Panc1 (cell line): ENCODE results near the gene PRXL2C. TPM values are rescaled to one million over a fixed set of nuclear protein-coding genes. Genes with fewer than 3 reads are reported as not detected.

Experiments
- ATAC-seq: fragments of 200-7000 bp; cut with Tn5 transposase; 2 replicates; pipeline ENCODE4 v1.9.1; 2020; ENCODE audit warnings: mild to moderate bottlenecking, moderate library complexity
- BruUV-seq: library from RNA; stranded (reverse); fragments of 400-500 nt; replicated peaks from 2 replicates; lab custom pipeline; 2021; lab: Mats Ljungman, UMichigan
- CTCF ChIA-PET: fragments of 300-600 bp; sonication (Branson Sonifier 250); formaldehyde crosslinking; loops from one replicate; lab custom pipeline; 2022; ENCODE audit warnings: antibody characterized with exemption; lab: Charles Lee
- POLR2A ChIA-PET: fragments of 300-600 bp; sonication (Branson Sonifier 250); formaldehyde crosslinking; loops from one replicate; lab custom pipeline; 2022; ENCODE audit warnings: antibody characterized with exemption; lab: Charles Lee
- DNase-seq: peaks from one replicate; pipeline ENCODE4 v3.0.0-alpha.2; 2010; ENCODE audit warnings: low read depth, low spot score
- H3K27ac ChIP-seq: 2 replicates; pipeline ENCODE4 v1.5.1; 2011; ENCODE audit warnings: mild to moderate bottlenecking, low read length, inconsistent platforms
- H3K27me3 ChIP-seq: fragments of 200-500 bp; sonication (Bioruptor generic); 2 replicates; pipeline ENCODE4 v1.6.0; 2014; ENCODE audit warnings: low read length, inconsistent platforms; ENCODE audit not compliant: control insufficient read depth, insufficient read depth
- H3K36me3 ChIP-seq: fragments of 200-500 bp; sonication (Bioruptor generic); 2 replicates; pipeline ENCODE4 v1.5.1; 2014; ENCODE audit warnings: inconsistent platforms, mild to moderate bottlenecking, low read length, moderate library complexity; ENCODE audit not compliant: control insufficient read depth, insufficient read depth
- H3K4me1 ChIP-seq: 2 replicates; pipeline ENCODE4 v1.5.1; 2011; ENCODE audit warnings: inconsistent platforms, mild to moderate bottlenecking, low read length, moderate library complexity; ENCODE audit not compliant: control insufficient read depth, insufficient read depth
- H3K4me3 ChIP-seq, 2 experiments: 2 replicates each; pipeline ENCODE4 v1.5.1; 2011 to 2012; ENCODE audit warnings: low read depth in 2 of 2, low read length in 2 of 2, mild to moderate bottlenecking in 2 of 2, inconsistent platforms in 1 of 2, moderate library complexity in 1 of 2
- H3K9me3 ChIP-seq: fragments of 200-500 bp; sonication (Bioruptor generic); 2 replicates; pipeline ENCODE4 v1.5.1; 2014; ENCODE audit warnings: low read depth, mild to moderate bottlenecking, inconsistent platforms, low read length, moderate library complexity; ENCODE audit not compliant: control insufficient read depth, insufficient read depth
- POLR2AphosphoS5 ChIP-seq: IDR thresholded peaks from 2 replicates; pipeline ENCODE4 v1.6.1; 2012; ENCODE audit warnings: mild to moderate bottlenecking, low read depth, low read length, moderate library complexity
- SIN3A ChIP-seq: IDR thresholded peaks from 2 replicates; pipeline ENCODE4 v1.6.1; 2012; ENCODE audit warnings: low read depth, mild to moderate bottlenecking, low read length, moderate library complexity, borderline replicate concordance; ENCODE audit not compliant: insufficient read depth
- TCF7L2 ChIP-seq: IDR thresholded peaks from 2 replicates; pipeline ENCODE4 v1.6.1; 2011; ENCODE audit warnings: mild to moderate bottlenecking, low read depth, low read length, inconsistent platforms
- in situ Hi-C: cut with HindIII; loops from 2 replicates; pipeline ENCODE4 v1.10.0; 2016; ENCODE audit warnings: low sequenced_read_pairs, low pct_unique_long_range_greater_than_20kb
- intact Hi-C: fragments of 100-400 bp; cut with micrococcal nuclease; formaldehyde crosslinking; loops from one replicate; pipeline ENCODE4 v1.10.0; 2022; ENCODE audit not compliant: unreplicated experiment
- total RNA-seq: library from RNA; stranded (reverse); gene quantifications from one replicate; pipeline ENCODE4 v1.2.1, GENCODE V29; 2021; ENCODE audit not compliant: unreplicated experiment
- TF ChIP-seq, protein P1 (sequence below): fragments of 450-650 bp; IDR thresholded peaks from 2 replicates; pipeline ENCODE4 v1.5.1; 2017; ENCODE audit warnings: mild to moderate bottlenecking
- TF ChIP-seq, protein P2 (sequence below), 2 experiments: IDR thresholded peaks; 2 replicates each; pipeline ENCODE4 v1.6.1; 2011 to 2012; ENCODE audit warnings: low read depth in 2 of 2, control low read depth in 1 of 2, low read length in 1 of 2, mild to moderate bottlenecking in 1 of 2, moderate library complexity in 1 of 2; ENCODE audit not compliant: insufficient read depth in 1 of 2

Gene PRXL2C
- total RNA-seq, 1 experiment from 2014 or later, result 14.0 TPM

DNA sequence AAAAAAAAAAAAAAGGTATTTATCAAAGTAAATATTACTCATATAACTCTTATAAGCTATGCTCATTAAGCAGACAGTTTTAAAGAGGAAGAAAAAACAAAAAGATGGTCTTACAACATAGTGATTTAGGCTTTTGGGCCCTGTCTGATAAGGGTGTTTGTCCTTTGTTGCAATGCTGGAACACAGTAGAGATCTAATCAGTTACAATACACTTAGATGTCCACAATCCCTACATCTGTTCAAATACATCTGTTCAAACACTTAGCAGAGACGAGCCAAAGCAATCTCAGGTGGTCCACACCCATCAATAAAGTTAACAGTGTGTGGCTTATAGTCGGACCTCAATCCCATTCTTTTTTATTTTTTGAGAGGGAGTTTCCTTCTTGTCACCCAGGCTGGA is 11.0 kb downstream of the PRXL2C start:
- Histone ChIP-seq H3K4me1 (no peaks in the 10 kb centered on the region), H3K27me3 (no peaks in the 10 kb centered on the region), H3K36me3 (no peaks in the 10 kb centered on the region; the same call in 1 of the 2 replicates), H3K9me3 (no peaks in the 10 kb centered on the region), H3K27ac (no peak overlapping the region), H3K4me3 (no peak overlapping the region)
- TF ChIP-seq POLR2AphosphoS5, result no peak
- no peak for TF ChIP-seq SIN3A
- TF ChIP-seq, protein P1, sequence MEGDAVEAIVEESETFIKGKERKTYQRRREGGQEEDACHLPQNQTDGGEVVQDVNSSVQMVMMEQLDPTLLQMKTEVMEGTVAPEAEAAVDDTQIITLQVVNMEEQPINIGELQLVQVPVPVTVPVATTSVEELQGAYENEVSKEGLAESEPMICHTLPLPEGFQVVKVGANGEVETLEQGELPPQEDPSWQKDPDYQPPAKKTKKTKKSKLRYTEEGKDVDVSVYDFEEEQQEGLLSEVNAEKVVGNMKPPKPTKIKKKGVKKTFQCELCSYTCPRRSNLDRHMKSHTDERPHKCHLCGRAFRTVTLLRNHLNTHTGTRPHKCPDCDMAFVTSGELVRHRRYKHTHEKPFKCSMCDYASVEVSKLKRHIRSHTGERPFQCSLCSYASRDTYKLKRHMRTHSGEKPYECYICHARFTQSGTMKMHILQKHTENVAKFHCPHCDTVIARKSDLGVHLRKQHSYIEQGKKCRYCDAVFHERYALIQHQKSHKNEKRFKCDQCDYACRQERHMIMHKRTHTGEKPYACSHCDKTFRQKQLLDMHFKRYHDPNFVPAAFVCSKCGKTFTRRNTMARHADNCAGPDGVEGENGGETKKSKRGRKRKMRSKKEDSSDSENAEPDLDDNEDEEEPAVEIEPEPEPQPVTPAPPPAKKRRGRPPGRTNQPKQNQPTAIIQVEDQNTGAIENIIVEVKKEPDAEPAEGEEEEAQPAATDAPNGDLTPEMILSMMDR, result no peak
- TF ChIP-seq, protein P2, sequence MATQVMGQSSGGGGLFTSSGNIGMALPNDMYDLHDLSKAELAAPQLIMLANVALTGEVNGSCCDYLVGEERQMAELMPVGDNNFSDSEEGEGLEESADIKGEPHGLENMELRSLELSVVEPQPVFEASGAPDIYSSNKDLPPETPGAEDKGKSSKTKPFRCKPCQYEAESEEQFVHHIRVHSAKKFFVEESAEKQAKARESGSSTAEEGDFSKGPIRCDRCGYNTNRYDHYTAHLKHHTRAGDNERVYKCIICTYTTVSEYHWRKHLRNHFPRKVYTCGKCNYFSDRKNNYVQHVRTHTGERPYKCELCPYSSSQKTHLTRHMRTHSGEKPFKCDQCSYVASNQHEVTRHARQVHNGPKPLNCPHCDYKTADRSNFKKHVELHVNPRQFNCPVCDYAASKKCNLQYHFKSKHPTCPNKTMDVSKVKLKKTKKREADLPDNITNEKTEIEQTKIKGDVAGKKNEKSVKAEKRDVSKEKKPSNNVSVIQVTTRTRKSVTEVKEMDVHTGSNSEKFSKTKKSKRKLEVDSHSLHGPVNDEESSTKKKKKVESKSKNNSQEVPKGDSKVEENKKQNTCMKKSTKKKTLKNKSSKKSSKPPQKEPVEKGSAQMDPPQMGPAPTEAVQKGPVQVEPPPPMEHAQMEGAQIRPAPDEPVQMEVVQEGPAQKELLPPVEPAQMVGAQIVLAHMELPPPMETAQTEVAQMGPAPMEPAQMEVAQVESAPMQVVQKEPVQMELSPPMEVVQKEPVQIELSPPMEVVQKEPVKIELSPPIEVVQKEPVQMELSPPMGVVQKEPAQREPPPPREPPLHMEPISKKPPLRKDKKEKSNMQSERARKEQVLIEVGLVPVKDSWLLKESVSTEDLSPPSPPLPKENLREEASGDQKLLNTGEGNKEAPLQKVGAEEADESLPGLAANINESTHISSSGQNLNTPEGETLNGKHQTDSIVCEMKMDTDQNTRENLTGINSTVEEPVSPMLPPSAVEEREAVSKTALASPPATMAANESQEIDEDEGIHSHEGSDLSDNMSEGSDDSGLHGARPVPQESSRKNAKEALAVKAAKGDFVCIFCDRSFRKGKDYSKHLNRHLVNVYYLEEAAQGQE (IDR thresholded peaks at IDR 0.05; ENCODE audit: insufficient read depth in 1 of 2, low read depth in 2 of 2, low read length in 1 of 2), result no peak
- DNase-seq, result no peak
- ATAC-seq, result no peak
- ChIA-PET CTCF (interaction anchor here (0.6 kb wide), 1 partner anchor 202 kb away, joined by 4 read pairs; no protein-coding TSS in a partner anchor), POLR2A (no interaction called here)
- intact Hi-C loops, result no loop called here
- in situ Hi-C loops, result no loop called here
- no TSS peak for BruUV-seq

DNA sequence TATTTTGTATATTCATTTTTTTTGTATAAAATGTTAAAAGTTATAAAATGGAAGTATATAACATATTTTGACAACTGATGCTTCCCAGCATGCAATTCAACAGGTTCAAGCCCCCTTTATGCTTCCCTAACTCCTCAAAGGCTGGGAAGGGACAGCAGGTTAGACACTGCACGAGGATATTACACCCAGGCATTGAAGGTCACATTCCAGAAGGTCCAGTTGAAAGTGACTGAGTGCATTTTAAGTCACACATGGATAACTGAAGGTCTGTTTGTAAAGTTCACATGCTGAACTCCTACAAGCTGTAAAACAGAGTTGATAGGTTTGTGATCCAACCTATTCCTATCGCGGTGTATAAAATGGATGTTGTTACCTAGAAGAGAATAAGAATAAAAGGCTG is 13.6 kb downstream of the PRXL2C start:
- TF ChIP-seq POLR2AphosphoS5 (no peak), SIN3A (no peak), TCF7L2 (no peak)
- TF ChIP-seq, protein P1, result no peak
- TF ChIP-seq, protein P2 (IDR thresholded peaks at IDR 0.05; ENCODE audit: insufficient read depth in 1 of 2, low read depth in 2 of 2, low read length in 1 of 2), result no peak

More for the DNA sequence above, 13.6 kb downstream of the PRXL2C start:
- ChIA-PET POLR2A (interaction anchor here (0.6 kb wide), 2 partner anchors 331 to 735 kb away, joined by 3 read pairs; no protein-coding TSS in a partner anchor), CTCF (no interaction called here)
- no peak overlapping the region for H3K27ac ChIP-seq
- H3K9me3 ChIP-seq, result no peaks in the 10 kb centered on the region
- H3K36me3 ChIP-seq, result no peaks in the 10 kb centered on the region
- no peak for ATAC-seq
- no peak overlapping the region for H3K4me3 ChIP-seq
- no peak for DNase-seq
- in situ Hi-C loops (no loop called here), intact Hi-C loops (no loop called here)
- no TSS peak for BruUV-seq
- H3K4me1 ChIP-seq, result no peaks in the 10 kb centered on the region
- no peaks in the 10 kb centered on the region for H3K27me3 ChIP-seq
